Measurements from ENCODE around the gene SELENOV.

- TF ChIP-seq, protein P1, sequence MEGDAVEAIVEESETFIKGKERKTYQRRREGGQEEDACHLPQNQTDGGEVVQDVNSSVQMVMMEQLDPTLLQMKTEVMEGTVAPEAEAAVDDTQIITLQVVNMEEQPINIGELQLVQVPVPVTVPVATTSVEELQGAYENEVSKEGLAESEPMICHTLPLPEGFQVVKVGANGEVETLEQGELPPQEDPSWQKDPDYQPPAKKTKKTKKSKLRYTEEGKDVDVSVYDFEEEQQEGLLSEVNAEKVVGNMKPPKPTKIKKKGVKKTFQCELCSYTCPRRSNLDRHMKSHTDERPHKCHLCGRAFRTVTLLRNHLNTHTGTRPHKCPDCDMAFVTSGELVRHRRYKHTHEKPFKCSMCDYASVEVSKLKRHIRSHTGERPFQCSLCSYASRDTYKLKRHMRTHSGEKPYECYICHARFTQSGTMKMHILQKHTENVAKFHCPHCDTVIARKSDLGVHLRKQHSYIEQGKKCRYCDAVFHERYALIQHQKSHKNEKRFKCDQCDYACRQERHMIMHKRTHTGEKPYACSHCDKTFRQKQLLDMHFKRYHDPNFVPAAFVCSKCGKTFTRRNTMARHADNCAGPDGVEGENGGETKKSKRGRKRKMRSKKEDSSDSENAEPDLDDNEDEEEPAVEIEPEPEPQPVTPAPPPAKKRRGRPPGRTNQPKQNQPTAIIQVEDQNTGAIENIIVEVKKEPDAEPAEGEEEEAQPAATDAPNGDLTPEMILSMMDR (IDR thresholded peaks at IDR 0.05) = no peak
- TF ChIP-seq POLR2A (IDR thresholded peaks at IDR 0.05) = no peak
- no peak for TF ChIP-seq EP300 (IDR thresholded peaks at IDR 0.05)
Measured at GRCh38 chr19:39546599-39546998, 31.7 kb downstream of the SELENOV start.
